OCI-LY7 (cell line): ENCODE measurements around the gene ACACB. TPM values are rescaled to one million over a fixed set of nuclear protein-coding genes. Genes with fewer than 3 reads are reported as not detected.

ENCODE experiments used
- BruUV-seq: library from RNA; stranded (reverse); fragments of 400-500 nt; replicated peaks from 2 replicates; lab custom pipeline; 2021; lab: Mats Ljungman, UMichigan
- CTCF ChIA-PET: fragments of 300-600 bp; sonication (Branson Sonifier 250); formaldehyde crosslinking; loops from one replicate; lab custom pipeline; 2022; ENCODE audit warnings: antibody characterized with exemption; ENCODE audit not compliant: unreplicated experiment; lab: Charles Lee
- POLR2A ChIA-PET: fragments of 300-600 bp; sonication (Branson Sonifier 250); formaldehyde crosslinking; loops from one replicate; lab custom pipeline; 2022; ENCODE audit warnings: antibody characterized with exemption; lab: Charles Lee
- DNase-seq: peaks from one replicate; pipeline ENCODE4 v3.0.0-alpha.2; 2015; ENCODE audit warnings: low spot score
- H2AFZ ChIP-seq: fragments of 200-600 bp; sonication (generic), shearing (Covaris generic); 2 replicates; pipeline ENCODE4 v1.6.1; 2014; ENCODE audit warnings: mild to moderate bottlenecking, antibody characterized with exemption, low read length, moderate library complexity
- H3K27ac ChIP-seq: fragments of 200-600 bp; sonication (generic); 2 replicates; pipeline ENCODE4 v1.5.1; 2014; ENCODE audit warnings: mixed run types, low read depth, mild to moderate bottlenecking, moderate library complexity, low read length, inconsistent platforms; ENCODE audit not compliant: poor library complexity, severe bottlenecking
- H3K36me3 ChIP-seq: fragments of 200-600 bp; sonication (generic); 2 replicates; pipeline ENCODE4 v1.6.1; 2014; ENCODE audit warnings: mild to moderate bottlenecking, antibody characterized with exemption, low read length, moderate library complexity, mixed read lengths; ENCODE audit not compliant: insufficient read depth
- H3K4me1 ChIP-seq: fragments of 200-600 bp; sonication (generic); 2 replicates; pipeline ENCODE4 v1.5.1; 2014; ENCODE audit warnings: mild to moderate bottlenecking, low read length; ENCODE audit not compliant: insufficient read depth, poor library complexity, severe bottlenecking
- H3K4me2 ChIP-seq: fragments of 200-600 bp; sonication (generic); 2 replicates; pipeline ENCODE4 v1.6.1; 2014; ENCODE audit warnings: mild to moderate bottlenecking, low read length
- H3K4me3 ChIP-seq: fragments of 200-600 bp; sonication (generic); 2 replicates; pipeline ENCODE4 v1.5.1; 2014; ENCODE audit warnings: mild to moderate bottlenecking, low read depth, low read length; ENCODE audit not compliant: poor library complexity, severe bottlenecking
- H3K79me2 ChIP-seq: fragments of 200-600 bp; sonication (generic); 2 replicates; pipeline ENCODE4 v1.6.1; 2016; ENCODE audit warnings: low read depth, mild to moderate bottlenecking, low read length, moderate library complexity, mixed read lengths; ENCODE audit not compliant: insufficient read depth
- H3K9me2 ChIP-seq: fragments of 200-600 bp; sonication (generic); 2 replicates; pipeline ENCODE4 v1.6.1; 2016; ENCODE audit warnings: mild to moderate bottlenecking, low read length, mixed read lengths; ENCODE audit not compliant: insufficient read depth
- H3K9me3 ChIP-seq: fragments of 200-600 bp; sonication (generic); 2 replicates; pipeline ENCODE4 v1.6.1; 2014; ENCODE audit warnings: mild to moderate bottlenecking, mixed run types, low read length, mixed read lengths
- H4K20me1 ChIP-seq: fragments of 200-600 bp; sonication (generic); 2 replicates; pipeline ENCODE4 v1.6.1; 2014; ENCODE audit warnings: mild to moderate bottlenecking, antibody characterized with exemption, low read length, moderate library complexity, mixed read lengths; ENCODE audit not compliant: insufficient read depth
- EZH2phosphoT487 ChIP-seq: fragments of 200-600 bp; sonication (generic); IDR thresholded peaks from 2 replicates; pipeline ENCODE4 v1.6.1; 2018; ENCODE audit warnings: low read depth, borderline replicate concordance, mild to moderate bottlenecking, mixed run types, antibody characterized with exemption, low read length, moderate library complexity, mixed read lengths
- intact Hi-C: fragments of 100-400 bp; cut with micrococcal nuclease; formaldehyde crosslinking; loops from one replicate; pipeline ENCODE4 v1.10.0; 2022; ENCODE audit not compliant: unreplicated experiment
- total RNA-seq, 2 experiments: library from RNA; depleted of rRNA in 1 of 2; stranded (reverse); fragments of >200 nt in 1 of 2; shearing (Covaris generic) in 1 of 2; gene quantifications; 2 replicates each; pipeline ENCODE4 v1.2.3, GENCODE V29; 2014 to 2022
- TF ChIP-seq, protein P1 (sequence below): fragments of 200-600 bp; sonication (generic); conservative IDR thresholded peaks from 2 replicates; pipeline ENCODE4 v1.5.1; 2014; ENCODE audit warnings: mild to moderate bottlenecking, antibody characterized with exemption, low read length, moderate library complexity, mixed read lengths

ACACB gene
- total RNA-seq, 2 experiments from 2014 or later = 19.7 to 45.1 TPM

DNA sequence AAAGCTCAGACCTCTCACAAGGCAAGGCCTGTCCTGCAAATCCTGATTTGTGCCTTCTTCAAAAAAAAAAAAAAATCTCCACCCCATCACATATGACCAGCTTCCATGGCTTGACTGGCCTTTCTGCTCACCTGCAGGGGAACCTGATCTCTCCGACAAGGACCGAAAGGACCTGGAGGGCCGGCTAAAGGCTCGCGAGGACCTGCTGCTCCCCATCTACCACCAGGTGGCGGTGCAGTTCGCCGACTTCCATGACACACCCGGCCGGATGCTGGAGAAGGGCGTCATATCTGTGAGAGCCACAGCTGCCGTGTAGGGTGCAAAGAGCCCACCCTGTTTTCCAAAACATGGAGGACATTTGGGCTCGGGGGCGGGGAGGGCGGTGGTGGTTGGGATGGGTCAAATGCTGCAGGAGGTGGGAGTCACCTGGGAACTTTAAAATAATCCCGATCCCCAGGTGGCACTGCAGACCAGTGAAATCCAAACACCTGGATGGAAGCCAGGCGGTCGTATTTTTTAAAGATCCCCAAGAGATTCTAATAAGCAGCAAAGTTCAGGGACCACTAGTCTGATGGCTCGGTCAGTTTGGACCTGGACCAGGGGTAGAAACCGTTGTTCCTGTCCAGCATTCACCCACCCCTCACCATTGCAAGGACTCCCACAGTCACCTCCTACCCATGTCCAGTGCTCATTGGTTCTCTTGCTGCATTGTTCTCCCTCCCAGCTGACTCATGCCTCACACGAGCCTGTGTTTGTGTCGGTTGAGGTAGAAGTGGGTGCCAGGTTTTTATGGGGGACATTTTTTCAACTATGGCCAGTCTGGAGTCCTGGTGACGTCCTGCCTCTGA is 147.9 kb downstream of the ACACB start:
- no peaks in the 10 kb centered on the region for H3K36me3 ChIP-seq
- H3K9me3 ChIP-seq = no peaks in the 10 kb centered on the region
- H3K9me2 ChIP-seq = no peaks in the 10 kb centered on the region
- H2AFZ ChIP-seq = no peak overlapping the region
- peak; percentile 78 for DNase-seq
- no peaks in the 10 kb centered on the region for H3K4me1 ChIP-seq
- no peak overlapping the region for H3K4me3 ChIP-seq
- intact Hi-C loops = loop anchor here (1.0 to 2.0 kb wide), 2 partner anchors 121 to 128 kb away; no protein-coding TSS in a partner anchor
- H3K27ac ChIP-seq = no peak overlapping the region
- no peaks in the 10 kb centered on the region for H3K79me2 ChIP-seq
- no peaks in the 10 kb centered on the region for H4K20me1 ChIP-seq
- no TSS peak for BruUV-seq
- TF ChIP-seq, protein P1, sequence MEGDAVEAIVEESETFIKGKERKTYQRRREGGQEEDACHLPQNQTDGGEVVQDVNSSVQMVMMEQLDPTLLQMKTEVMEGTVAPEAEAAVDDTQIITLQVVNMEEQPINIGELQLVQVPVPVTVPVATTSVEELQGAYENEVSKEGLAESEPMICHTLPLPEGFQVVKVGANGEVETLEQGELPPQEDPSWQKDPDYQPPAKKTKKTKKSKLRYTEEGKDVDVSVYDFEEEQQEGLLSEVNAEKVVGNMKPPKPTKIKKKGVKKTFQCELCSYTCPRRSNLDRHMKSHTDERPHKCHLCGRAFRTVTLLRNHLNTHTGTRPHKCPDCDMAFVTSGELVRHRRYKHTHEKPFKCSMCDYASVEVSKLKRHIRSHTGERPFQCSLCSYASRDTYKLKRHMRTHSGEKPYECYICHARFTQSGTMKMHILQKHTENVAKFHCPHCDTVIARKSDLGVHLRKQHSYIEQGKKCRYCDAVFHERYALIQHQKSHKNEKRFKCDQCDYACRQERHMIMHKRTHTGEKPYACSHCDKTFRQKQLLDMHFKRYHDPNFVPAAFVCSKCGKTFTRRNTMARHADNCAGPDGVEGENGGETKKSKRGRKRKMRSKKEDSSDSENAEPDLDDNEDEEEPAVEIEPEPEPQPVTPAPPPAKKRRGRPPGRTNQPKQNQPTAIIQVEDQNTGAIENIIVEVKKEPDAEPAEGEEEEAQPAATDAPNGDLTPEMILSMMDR = peak; percentile 95
- TF ChIP-seq EZH2phosphoT487 = no peak
- no peak overlapping the region for H3K4me2 ChIP-seq
- POLR2A ChIA-PET = no interaction called here
- CTCF ChIA-PET = interaction anchor here (0.6 to 0.7 kb wide), 3 partner anchors 109 to 119 kb away, joined by 3 to 4 read pairs (median 3); no protein-coding TSS in a partner anchor

DNA sequence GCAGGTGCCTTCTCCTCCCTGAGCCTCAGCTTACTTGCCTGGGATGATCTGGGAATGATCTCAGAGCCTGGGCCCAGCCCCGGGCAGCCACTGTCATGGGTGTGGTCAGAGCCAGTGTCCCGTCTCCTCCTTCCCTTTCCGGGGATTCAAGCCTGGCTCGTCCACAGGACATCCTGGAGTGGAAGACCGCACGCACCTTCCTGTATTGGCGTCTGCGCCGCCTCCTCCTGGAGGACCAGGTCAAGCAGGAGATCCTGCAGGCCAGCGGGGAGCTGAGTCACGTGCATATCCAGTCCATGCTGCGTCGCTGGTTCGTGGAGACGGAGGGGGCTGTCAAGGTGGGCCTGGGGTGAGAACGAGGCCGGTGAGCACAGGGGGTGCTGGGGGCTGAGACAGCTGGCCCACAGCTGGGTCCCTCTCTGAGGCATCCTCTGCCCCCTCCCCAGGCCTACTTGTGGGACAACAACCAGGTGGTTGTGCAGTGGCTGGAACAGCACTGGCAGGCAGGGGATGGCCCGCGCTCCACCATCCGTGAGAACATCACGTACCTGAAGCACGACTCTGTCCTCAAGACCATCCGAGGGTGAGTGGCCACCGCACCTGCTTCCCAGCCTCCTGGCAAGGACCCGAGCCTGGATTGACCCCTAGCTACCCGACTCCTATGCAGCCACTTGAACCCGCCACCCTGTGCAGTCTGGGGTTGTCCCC is 148.7 kb downstream of the ACACB start:
- CTCF ChIA-PET = interaction anchor here (0.6 kb wide), 1 partner anchor 508 kb away, joined by 10 read pairs; no protein-coding TSS in a partner anchor
- Histone ChIP-seq H3K27ac (no peak overlapping the region), H2AFZ (no peak overlapping the region), H3K4me3 (no peak overlapping the region), H3K9me3 (no peaks in the 10 kb centered on the region), H3K4me2 (no peak overlapping the region), H4K20me1 (no peaks in the 10 kb centered on the region), H3K79me2 (no peaks in the 10 kb centered on the region), H3K9me2 (no peaks in the 10 kb centered on the region), H3K4me1 (no peaks in the 10 kb centered on the region), H3K36me3 (no peaks in the 10 kb centered on the region)
- DNase-seq = no peak
- POLR2A ChIA-PET = no interaction called here
- TF ChIP-seq, protein P1 = no peak
- TF ChIP-seq EZH2phosphoT487 = no peak
- BruUV-seq = no TSS peak
- intact Hi-C loops = loop anchor here (1.0 to 2.0 kb wide), 2 partner anchors 120 to 128 kb away; no protein-coding TSS in a partner anchor
